Activated CD4-positive, alpha-beta T cell treated with anti-CD3 and anti-CD28 coated beads, Interleukin-2, amount 10 ng/mL, durations not matched to agents 24 days and 14 days (primary cell): ENCODE data around the gene WIF1. TPM values are rescaled to one million over a fixed set of nuclear protein-coding genes. Genes with fewer than 3 reads are reported as not detected.

ENCODE experiments used
- DNase-seq: peaks from one replicate; pipeline ENCODE4 v3.0.0; 2022
- H3K27ac Mint-ChIP-seq: one replicate; pipeline ENCODE4 v1.8.0; 2022; ENCODE audit warnings: mild to moderate bottlenecking, mixed read lengths
- H3K27me3 Mint-ChIP-seq: one replicate; pipeline ENCODE4 v1.8.0; 2022; ENCODE audit warnings: mixed read lengths
- H3K36me3 Mint-ChIP-seq: one replicate; pipeline ENCODE4 v1.8.0; 2022; ENCODE audit warnings: low read depth, mild to moderate bottlenecking, mixed read lengths
- H3K4me1 Mint-ChIP-seq: one replicate; pipeline ENCODE4 v1.8.0; 2021; ENCODE audit warnings: mixed read lengths
- H3K4me3 Mint-ChIP-seq: one replicate; pipeline ENCODE4 v1.8.0; 2022; ENCODE audit warnings: mild to moderate bottlenecking, moderate library complexity, mixed read lengths
- H3K9me3 Mint-ChIP-seq: one replicate; pipeline ENCODE4 v1.8.0; 2021; ENCODE audit warnings: mixed read lengths
- intact Hi-C: fragments of 100-400 bp; cut with micrococcal nuclease; formaldehyde crosslinking; loops from one replicate; pipeline ENCODE4 v1.15.1; 2023
- total RNA-seq: library from RNA; stranded (reverse); gene quantifications from 2 replicates; pipeline ENCODE4 v1.2.3, GENCODE V29; 2022

Gene WIF1, protein sequence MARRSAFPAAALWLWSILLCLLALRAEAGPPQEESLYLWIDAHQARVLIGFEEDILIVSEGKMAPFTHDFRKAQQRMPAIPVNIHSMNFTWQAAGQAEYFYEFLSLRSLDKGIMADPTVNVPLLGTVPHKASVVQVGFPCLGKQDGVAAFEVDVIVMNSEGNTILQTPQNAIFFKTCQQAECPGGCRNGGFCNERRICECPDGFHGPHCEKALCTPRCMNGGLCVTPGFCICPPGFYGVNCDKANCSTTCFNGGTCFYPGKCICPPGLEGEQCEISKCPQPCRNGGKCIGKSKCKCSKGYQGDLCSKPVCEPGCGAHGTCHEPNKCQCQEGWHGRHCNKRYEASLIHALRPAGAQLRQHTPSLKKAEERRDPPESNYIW
- total RNA-seq = not detected in 2 replicates

DNA sequence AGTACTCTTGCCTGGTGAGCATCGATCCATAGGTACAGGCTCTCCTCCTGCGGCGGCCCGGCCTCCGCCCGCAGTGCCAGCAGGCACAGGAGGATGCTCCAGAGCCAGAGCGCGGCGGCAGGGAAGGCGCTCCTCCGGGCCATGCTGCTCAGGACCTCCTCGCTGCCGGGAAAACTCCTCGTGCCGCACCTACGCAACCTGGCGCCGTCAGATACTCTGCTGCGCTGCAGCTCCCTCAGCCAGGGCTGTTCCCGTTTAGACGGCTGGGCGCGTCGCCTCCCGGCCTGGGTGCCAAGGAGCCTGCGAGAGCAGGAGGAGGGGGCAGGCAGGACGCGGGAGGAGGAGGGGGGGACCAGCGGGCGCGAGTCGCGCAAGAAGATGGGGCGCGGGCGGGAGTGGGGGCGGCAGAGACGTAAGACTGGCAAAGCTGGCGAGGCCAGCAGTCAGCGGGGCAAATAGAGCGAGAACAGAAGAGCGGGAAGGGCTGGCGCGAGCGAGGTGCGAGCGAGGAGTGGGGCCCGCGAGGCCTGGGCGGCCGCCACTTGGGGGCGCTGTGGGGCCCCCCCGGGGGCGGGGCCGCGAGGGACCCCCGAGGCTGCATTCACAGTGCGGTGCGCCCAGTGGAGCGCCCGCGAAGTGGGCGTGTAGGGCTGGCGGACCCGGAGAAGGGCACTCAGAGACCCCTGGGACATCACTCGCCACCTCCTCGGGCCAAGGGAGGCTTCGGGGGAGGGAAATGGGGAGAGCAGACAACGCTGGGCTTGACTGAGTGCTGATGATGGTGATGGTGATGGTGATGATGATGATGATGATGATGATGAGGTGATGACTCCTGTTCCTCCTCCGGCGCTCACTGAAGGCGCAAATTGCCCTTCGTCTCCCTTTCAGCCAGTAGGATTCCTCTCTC is at the start of gene WIF1:
Gene WIF1, minus strand, starts transcription at position 257 of the 907 bp plus-strand sequence. Its CDS starts 114 bp downstream, at position 143.
- Mint-ChIP-seq H3K4me1 (peaks cover 4% of the 10 kb centered on the region), H3K4me3 (peak within 1 kb of the TSS; percentile 53), H3K27ac (no peak within 1 kb of the TSS), H3K36me3 (no peaks in the 10 kb centered on the region), H3K27me3 (peaks cover 50% of the 10 kb centered on the region), H3K9me3 (no peaks in the 10 kb centered on the region)
- DNase-seq = peak; percentile 71
- intact Hi-C loops = loop anchor here (2.0 kb wide), 1 partner anchor 111 kb away; no protein-coding TSS in a partner anchor

DNA sequence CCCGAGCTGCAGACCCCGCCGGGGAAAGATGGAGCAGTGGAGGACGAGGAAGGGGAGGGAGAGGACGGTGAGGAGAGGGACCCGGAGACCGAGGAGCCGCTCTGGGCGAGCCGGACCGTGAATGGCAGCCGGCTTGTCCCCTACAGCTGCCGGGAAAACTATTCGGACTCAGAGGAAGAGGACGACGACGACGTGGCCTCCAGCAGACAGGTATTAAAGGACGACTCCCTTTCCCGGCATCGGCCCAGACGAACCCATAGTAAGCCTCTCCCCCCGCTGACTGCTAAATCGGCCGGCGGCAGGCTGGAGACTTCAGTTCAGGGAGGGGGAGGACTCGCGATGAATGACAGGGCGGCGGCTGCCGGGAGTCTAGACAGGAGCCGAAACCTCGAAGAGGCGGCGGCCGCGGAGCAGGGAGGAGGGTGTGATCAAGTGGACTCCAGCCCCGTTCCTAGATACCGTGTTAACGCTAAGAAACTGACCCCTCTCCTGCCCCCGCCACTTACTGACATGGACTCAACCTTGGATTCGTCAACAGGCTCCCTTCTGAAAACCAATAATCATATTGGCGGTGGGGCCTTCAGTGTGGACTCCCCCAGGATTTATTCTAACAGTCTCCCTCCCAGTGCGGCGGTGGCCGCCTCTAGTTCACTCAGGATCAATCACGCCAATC is 49.2 kb upstream of the WIF1 start:
- peak; percentile 89 for DNase-seq
- Mint-ChIP-seq H3K4me3 (peak overlapping the region; percentile 91), H3K27me3 (peaks cover 2% of the 10 kb centered on the region), H3K4me1 (peaks cover 28% of the 10 kb centered on the region), H3K9me3 (no peaks in the 10 kb centered on the region), H3K27ac (peak overlapping the region; percentile 93), H3K36me3 (peaks cover 27% of the 10 kb centered on the region)
- intact Hi-C loops = loop anchor here (1.0 to 5.0 kb wide), 4 partner anchors 14 to 558 kb away; partner anchors contain the start of gene RASSF3

DNA sequence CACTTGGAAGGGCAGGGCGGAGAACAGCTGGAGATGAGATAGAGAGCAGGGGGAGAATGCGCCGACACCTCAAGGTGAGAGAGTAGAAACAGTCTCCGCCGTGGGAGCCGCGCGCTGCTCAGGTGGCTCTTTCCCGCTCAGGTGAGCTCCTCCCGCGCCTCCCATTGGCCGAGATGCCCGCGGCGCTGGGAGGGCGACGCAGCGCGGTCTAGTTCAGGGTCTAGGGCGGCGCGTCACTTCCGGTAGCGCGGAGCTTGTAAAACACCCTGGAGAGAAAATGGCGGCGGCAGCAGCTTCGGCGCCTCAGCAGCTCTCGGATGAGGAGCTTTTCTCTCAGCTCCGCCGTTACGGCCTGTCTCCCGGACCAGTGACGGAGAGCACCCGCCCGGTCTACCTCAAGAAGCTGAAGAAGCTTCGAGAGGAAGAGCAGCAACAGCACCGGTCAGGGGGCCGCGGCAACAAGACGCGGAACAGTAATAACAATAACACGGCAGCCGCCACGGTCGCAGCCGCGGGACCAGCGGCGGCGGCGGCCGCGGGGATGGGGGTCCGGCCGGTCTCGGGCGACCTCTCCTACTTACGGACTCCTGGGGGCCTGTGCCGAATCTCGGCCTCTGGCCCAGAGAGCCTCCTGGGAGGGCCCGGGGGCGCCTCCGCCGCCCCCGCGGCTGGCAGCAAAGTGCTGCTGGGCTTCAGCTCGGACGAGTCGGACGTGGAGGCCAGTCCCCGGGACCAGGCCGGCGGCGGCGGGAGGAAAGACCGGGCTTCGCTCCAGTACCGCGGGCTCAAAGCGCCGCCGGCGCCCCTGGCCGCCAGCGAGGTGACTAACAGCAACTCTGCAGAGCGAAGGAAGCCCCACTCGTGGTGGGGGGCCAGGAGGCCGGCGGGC is 48.5 kb upstream of the WIF1 start, which contains the start of gene LEMD3:
Gene LEMD3, plus strand, starts transcription at position 264 of the 889 bp plus-strand sequence. Its CDS starts 14 bp downstream, at position 278.
- intact Hi-C loops = loop anchor here (1.0 to 5.0 kb wide), 6 partner anchors 13 to 1133 kb away; partner anchors contain the start of genes HELB and RASSF3
- DNase-seq = peak; percentile 98
- Mint-ChIP-seq H3K36me3 (peaks cover 27% of the 10 kb centered on the region), H3K27ac (peak within 1 kb of the TSS; percentile 99), H3K4me1 (peaks cover 28% of the 10 kb centered on the region), H3K4me3 (peak within 1 kb of the TSS; percentile 91), H3K27me3 (peaks cover 2% of the 10 kb centered on the region), H3K9me3 (no peaks in the 10 kb centered on the region)

DNA sequence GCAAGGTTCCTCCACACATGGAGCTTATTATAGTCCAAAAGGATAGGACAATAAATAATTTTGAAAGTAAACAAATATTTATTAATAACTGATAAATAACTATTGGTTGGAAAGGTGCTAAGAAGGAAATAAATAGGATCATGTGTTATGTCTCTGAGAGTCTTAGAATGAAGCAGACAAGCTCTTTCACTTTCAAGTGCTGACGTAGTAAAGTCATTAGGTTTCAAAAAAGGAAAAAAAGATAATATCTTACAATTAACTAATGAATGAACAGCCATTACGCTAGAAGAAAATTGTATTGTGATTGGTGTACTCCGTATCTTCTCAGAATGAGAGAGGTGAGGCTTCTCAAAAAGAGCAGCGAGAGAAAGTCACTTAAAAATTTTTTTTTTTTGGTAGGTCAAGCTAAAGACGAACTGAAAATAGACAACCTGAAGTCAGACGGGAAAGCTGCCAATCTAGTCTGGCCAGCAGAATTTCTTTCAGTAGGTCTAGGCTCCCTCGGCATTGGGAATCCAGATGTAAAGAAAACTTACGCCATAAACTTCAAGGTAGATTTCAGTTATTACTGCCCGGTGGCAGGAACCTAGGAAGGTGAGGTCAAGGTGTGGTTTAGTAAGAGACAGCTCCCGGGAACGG is 47.7 kb upstream of the WIF1 start:
- no peak for DNase-seq
- peak overlapping the region; percentile 99 for H3K27ac Mint-ChIP-seq
- peak overlapping the region; percentile 91 for H3K4me3 Mint-ChIP-seq
- peaks cover 28% of the 10 kb centered on the region for H3K4me1 Mint-ChIP-seq
- H3K36me3 Mint-ChIP-seq = peaks cover 26% of the 10 kb centered on the region
- H3K9me3 Mint-ChIP-seq = no peaks in the 10 kb centered on the region
- intact Hi-C loops = loop anchor here (1.0 to 5.0 kb wide), 2 partner anchors 12 to 1134 kb away; partner anchors contain the start of gene HELB
- peaks cover 2% of the 10 kb centered on the region for H3K27me3 Mint-ChIP-seq

DNA sequence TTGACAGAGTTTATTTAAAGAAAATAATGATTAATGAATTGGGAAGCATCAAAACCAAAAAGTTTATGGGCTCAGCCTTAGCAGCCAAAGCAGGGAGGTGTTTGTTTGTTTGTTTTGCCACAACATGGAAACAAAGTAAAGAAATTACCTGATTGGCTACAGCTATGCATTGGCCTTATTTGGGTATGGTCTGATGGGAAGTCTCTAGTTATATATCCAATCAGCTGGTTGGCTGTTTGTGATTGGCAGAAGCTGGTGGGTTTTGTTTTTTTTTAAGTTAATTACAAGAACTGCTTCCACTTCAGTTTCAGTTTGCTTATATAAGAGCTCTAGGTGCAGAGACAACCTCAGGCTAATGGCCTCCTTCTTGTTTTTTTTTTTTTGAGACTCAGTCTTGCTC is 43.7 kb upstream of the WIF1 start:
- no peak for DNase-seq
- no peak overlapping the region for H3K27ac Mint-ChIP-seq
- no peaks in the 10 kb centered on the region for H3K9me3 Mint-ChIP-seq
- intact Hi-C loops = loop anchor here (5.0 kb wide), 1 partner anchor 1138 kb away; the partner anchor contains the start of gene HELB
- peaks cover 12% of the 10 kb centered on the region for H3K4me1 Mint-ChIP-seq
- H3K27me3 Mint-ChIP-seq = peaks cover 14% of the 10 kb centered on the region
- H3K4me3 Mint-ChIP-seq = no peak overlapping the region
- peaks cover 3% of the 10 kb centered on the region for H3K36me3 Mint-ChIP-seq

DNA sequence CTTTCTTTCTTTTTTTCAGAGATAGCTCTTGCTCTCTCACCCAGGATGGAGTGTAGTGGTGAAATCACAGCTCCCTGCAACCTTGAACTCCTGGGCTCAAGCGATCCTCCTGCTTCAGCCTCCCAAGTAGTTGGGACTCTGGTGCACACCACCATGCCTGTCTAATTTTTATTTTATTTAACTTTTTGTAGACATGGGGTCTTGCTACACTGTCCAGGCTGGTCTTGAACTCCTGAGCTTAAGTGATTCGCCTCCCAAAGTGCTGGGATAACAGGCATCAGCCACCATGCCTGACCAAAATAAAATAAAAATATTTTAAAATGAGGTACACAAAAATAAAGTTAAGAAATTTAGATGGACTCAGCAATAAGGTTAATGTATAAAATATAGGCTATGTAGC is 43.1 kb upstream of the WIF1 start:
- H3K27ac Mint-ChIP-seq = no peak overlapping the region
- H3K9me3 Mint-ChIP-seq = no peaks in the 10 kb centered on the region
- DNase-seq = no peak
- H3K27me3 Mint-ChIP-seq = peaks cover 14% of the 10 kb centered on the region
- intact Hi-C loops = no loop called here
- no peaks in the 10 kb centered on the region for H3K36me3 Mint-ChIP-seq
- no peak overlapping the region for H3K4me3 Mint-ChIP-seq
- peaks cover 10% of the 10 kb centered on the region for H3K4me1 Mint-ChIP-seq

DNA sequence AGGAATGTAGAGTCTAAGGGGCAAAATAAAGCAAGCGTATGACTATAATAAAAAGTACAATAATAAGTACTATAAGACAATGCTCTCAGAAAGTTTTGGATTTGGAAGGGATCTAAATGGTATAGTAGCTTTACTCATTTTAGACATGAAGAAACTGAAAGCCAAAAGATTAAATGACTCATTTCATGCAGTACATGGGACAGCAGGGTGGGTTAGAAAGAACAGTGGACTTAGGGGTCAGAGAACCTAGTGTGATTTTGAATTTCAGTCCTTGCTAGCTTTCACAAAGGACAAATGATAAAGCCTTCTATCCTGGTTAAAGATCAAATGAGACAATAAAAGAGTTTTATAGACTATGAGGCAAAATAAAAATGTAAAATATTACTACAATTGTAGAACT is 41.5 kb upstream of the WIF1 start:
- Mint-ChIP-seq H3K4me1 (peaks cover 6% of the 10 kb centered on the region), H3K4me3 (no peak overlapping the region), H3K36me3 (no peaks in the 10 kb centered on the region), H3K27me3 (peaks cover 14% of the 10 kb centered on the region), H3K9me3 (peaks cover 5% of the 10 kb centered on the region), H3K27ac (no peak overlapping the region)
- intact Hi-C loops = no loop called here
- no peak for DNase-seq

DNA sequence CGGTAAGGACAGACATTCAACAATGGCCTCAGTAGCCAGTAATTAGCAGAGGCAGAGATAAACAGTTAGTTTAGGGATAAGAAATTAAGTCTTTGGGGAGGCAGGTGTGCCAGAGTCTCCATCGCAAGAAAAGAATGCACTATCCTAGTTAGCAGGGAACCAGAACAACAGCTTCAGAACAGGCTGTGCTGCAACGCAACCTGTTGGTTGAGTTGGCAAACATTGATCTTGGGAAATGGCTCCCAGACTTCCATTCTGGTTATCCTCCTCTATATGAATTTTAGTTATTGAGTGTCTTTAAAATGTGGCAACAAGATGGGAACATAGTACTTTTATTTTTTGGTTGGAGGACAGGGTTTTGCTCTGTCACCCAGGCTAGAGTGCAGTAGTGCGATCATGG is 36.0 kb upstream of the WIF1 start:
- H3K36me3 Mint-ChIP-seq = peaks cover 2% of the 10 kb centered on the region
- peak overlapping the region; percentile 49 for H3K4me3 Mint-ChIP-seq
- peaks cover 16% of the 10 kb centered on the region for H3K27me3 Mint-ChIP-seq
- intact Hi-C loops = loop anchor here (5.0 kb wide), 1 partner anchor 50 kb away; no protein-coding TSS in a partner anchor
- H3K9me3 Mint-ChIP-seq = peaks cover 12% of the 10 kb centered on the region
- DNase-seq = no peak
- H3K27ac Mint-ChIP-seq = peak overlapping the region; percentile 78
- H3K4me1 Mint-ChIP-seq = peaks cover 14% of the 10 kb centered on the region

DNA sequence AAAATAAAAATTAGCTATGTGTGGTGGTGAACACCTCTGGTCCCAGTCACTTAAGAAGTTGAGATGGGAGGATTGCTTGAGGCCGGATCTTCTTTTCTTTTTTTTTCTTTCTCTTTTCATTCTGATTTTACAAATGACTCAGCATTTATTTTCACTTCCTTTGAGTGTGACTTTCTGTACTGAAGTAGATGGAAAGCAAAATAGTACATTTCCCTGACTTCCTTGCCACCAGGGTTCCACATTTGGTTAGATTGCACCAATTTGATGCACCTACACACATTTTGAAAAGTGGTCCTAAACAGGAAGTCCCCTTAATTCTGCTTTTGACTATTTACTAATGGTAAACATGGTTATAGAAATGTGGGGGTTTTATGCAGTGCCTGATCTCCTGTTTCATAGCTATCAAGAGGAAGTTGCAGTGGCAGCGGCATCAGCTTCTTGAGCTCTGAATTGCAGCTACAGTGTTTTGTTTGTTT is 35.3 kb upstream of the WIF1 start:
- Mint-ChIP-seq H3K36me3 (peaks cover 2% of the 10 kb centered on the region), H3K4me3 (peak overlapping the region; percentile 49), H3K9me3 (peaks cover 15% of the 10 kb centered on the region), H3K27ac (peak overlapping the region; percentile 78), H3K27me3 (peaks cover 15% of the 10 kb centered on the region), H3K4me1 (peaks cover 14% of the 10 kb centered on the region)
- DNase-seq = peak; percentile 71
- intact Hi-C loops = loop anchor here (1.0 to 5.0 kb wide), 3 partner anchors 13 to 93 kb away; partner anchors contain the start of gene LEMD3

DNA sequence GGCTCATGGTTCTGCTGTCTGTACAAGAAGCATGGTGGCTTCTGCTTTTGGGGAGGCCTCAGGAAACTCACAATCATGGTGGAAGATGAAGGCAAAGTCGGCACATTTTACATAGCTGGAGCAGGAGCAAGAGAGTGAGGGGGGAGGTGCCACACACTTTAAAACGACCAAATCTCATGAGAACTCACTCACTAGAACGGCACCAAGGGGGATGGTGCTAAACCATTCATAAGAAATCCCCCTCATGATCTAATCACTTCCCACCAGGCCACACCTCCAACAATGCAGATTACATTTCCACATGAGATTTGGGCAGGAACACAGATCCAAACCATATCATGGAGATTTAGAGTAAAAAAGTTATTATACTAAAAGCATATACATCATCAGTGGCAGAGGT is 34.7 kb upstream of the WIF1 start:
- peaks cover 2% of the 10 kb centered on the region for H3K36me3 Mint-ChIP-seq
- H3K4me3 Mint-ChIP-seq = no peak overlapping the region
- H3K27ac Mint-ChIP-seq = peak overlapping the region; percentile 69
- H3K4me1 Mint-ChIP-seq = peaks cover 14% of the 10 kb centered on the region
- H3K27me3 Mint-ChIP-seq = peaks cover 16% of the 10 kb centered on the region
- DNase-seq = no peak
- H3K9me3 Mint-ChIP-seq = peaks cover 17% of the 10 kb centered on the region
- intact Hi-C loops = loop anchor here (1.0 to 5.0 kb wide), 3 partner anchors 14 to 94 kb away; partner anchors contain the start of gene LEMD3

DNA sequence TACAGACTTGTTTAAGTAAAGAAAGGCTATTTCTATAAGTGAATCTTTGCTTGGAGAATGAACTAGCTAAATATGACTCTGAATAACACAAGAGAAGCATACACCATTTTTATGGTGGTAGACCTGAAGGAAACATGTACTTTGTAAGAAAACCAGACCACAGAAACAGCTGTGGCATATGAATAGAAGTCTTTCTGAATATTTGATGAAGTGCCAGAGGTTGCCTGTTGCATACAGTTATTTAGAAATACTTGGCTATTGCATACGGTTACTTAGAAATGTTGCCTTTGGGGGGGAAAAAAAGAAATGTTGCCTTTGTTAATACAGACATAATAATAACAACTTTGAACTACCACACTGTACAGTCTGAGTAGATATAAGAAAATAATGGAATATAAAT is 31.5 kb upstream of the WIF1 start:
- DNase-seq = no peak
- intact Hi-C loops = no loop called here
- peaks cover 23% of the 10 kb centered on the region for H3K27me3 Mint-ChIP-seq
- H3K36me3 Mint-ChIP-seq = peaks cover 2% of the 10 kb centered on the region
- H3K9me3 Mint-ChIP-seq = peaks cover 16% of the 10 kb centered on the region
- no peak overlapping the region for H3K4me3 Mint-ChIP-seq
- H3K4me1 Mint-ChIP-seq = peaks cover 14% of the 10 kb centered on the region
- no peak overlapping the region for H3K27ac Mint-ChIP-seq

DNA sequence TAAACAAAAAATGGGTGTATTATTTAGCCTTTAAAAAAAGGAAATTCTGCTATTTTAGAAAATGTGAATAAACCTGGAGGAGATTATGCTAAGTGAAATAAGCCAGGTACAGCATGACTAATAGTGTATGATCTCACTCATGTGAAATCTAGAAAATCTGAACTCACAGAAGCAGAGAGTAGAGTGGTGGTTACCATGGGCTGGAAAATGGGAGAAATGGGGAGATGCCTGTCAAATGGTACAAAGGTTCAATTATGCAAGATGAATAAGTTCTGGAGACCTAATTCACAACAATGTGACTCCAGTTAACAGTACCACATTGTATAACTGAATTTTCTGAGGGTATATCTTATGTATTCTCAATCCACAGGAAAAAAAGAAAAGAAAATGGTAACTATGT is 30.9 kb upstream of the WIF1 start:
- peaks cover 13% of the 10 kb centered on the region for H3K4me1 Mint-ChIP-seq
- no peak overlapping the region for H3K27ac Mint-ChIP-seq
- H3K4me3 Mint-ChIP-seq = no peak overlapping the region
- H3K9me3 Mint-ChIP-seq = peaks cover 16% of the 10 kb centered on the region
- peaks cover 2% of the 10 kb centered on the region for H3K36me3 Mint-ChIP-seq
- no peak for DNase-seq
- H3K27me3 Mint-ChIP-seq = peaks cover 26% of the 10 kb centered on the region
- intact Hi-C loops = no loop called here
